Measurements from ENCODE around the gene SASH3. TPM values are rescaled to one million over a fixed set of nuclear protein-coding genes. Genes with fewer than 3 reads are reported as not detected.

The SASH3 gene
- total RNA-seq, 1 donor from 2014 or later, result 199 TPM

DNA sequence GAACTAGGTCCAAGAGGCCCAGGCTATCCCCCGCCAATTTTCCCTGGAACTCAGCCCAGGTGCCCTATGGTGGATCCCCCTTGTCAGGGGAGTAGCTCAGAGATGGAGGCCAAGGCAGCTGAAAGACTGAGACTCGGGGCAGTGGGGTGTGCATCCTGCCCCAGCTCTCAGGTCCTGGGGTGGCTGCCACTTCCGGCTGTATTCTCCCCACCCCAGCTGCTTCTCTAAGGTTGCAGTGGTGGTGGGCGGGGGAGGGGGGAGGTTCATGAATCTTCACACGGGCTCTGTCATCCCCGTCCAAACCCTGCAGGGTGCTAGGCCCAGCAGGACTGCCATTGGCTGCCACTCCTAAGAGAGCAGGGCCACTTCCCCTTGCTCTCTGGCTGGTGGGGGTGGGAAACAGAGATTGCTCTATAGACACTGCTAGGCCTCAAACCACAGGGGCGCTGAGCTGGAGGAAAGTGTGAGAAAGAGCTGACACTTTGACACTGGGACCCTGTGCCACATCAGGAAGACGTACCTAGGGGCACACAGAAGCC lies 1.5 kb downstream of the SASH3 start:
- intact Hi-C loops (cut with micrococcal nuclease), result loop anchor here (1.0 to 10.0 kb wide), 7 partner anchors 12 to 386 kb away; partner anchors contain the start of genes AIFM1, BCORL1 and ZDHHC9

DNA sequence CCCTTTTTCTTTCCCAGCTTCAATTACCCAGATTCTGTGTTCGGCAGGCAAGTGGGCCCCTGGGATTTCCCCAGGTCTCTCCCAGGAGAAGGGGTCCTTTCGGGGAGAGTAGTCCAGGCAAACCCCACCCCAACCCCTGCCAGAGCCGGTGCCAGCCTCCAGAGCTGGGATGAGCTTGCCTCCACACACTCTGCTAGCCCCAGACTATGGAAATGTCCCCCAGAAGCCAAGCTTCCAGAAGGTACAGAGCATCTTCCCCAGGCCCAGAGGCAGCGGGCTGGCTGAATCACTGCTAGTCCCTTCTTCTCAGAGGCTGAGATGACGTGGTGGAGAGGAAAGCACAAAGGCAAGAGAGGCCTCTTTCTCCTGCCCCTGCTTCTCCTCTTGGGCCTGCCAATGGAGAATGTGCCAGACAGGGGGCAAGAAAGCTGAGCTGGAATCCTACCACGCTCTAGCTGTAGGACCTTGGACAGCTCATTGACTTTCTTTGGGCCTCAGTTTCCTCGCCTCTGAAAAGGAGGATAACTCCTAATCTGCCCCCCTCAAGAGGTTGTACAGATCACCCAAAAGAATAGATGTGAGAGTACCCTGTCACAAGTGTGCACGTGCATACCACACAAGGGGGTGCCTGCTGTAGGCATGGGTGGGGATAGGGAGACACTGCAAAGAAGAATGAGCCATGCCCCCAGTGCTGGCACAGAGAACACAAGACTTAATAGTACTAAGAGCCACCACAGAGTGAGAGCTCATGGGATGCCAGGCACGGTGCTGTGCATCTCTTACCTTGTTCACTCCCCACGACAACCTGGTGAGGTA lies 2.1 kb downstream of the SASH3 start:
- intact Hi-C loops (cut with micrococcal nuclease), result loop anchor here (1.0 to 10.0 kb wide), 7 partner anchors 13 to 385 kb away; partner anchors contain the start of genes AIFM1, BCORL1 and ZDHHC9

DNA sequence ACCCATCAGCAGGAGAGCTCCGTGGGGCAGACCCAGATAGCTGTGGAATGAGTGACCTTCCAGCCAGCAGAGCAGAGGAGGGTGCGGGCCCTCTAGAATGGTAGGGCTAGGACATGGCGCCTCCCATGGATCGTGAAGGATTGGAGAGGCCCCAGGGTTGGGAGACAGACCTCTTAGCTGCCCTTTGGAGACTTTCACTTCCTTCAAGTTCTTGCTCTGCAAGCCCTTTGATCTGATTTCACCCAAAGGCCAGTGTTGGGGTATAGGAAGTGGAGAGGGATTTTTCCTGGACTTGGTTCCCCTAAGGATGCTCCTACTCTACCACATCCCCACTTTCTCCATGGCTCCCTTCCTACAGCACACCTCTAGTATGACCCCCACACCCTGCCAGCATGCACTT lies 3.0 kb downstream of the SASH3 start:
- intact Hi-C loops (cut with micrococcal nuclease), result loop anchor here (5.0 to 10.0 kb wide), 4 partner anchors 35 to 385 kb away; partner anchors contain the start of genes AIFM1 and BCORL1

DNA sequence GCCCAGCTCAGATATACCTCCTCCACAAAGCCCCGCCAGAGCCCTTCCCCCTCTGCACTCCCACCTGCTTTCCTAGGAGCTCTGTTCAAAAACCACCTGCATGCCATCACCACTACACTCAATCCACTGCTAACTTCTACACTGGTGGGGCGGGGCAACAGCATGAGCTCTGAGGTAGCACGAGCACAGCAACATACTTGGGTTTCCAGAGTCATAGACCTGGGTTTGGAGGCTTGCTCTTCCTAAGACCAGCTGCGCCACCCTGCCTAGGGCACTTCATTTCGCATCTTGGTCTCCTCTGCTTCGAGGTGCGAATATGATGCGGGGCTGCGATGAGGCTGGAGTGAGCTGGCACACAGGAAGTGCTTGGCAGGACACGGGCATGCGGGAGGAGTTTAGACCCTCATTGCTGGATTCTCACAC lies 3.6 kb downstream of the SASH3 start:
- intact Hi-C loops (cut with micrococcal nuclease), result loop anchor here (5.0 to 10.0 kb wide), 4 partner anchors 36 to 384 kb away; partner anchors contain the start of genes AIFM1 and BCORL1

DNA sequence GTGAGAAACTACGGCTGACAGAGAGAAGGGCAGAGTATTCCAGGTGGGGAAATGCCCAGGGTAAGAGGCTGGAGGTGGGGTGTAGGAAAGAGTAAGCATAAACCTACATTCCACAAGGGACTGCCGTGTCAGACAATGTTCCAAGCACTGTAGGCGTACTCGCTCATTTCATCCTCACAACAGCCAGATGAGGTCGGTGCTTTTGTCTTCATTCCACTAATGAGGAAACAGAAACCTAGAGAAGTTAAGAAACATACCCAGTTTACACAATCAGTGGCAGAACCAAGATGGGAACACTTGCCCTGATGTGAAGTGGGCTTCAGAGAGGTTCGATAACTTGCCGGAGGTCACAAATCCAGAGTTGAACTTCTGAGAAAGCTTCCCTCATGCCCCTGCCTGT lies 4.6 kb downstream of the SASH3 start:
- intact Hi-C loops (cut with micrococcal nuclease), result loop anchor here (5.0 to 10.0 kb wide), 4 partner anchors 37 to 383 kb away; partner anchors contain the start of genes AIFM1 and BCORL1

DNA sequence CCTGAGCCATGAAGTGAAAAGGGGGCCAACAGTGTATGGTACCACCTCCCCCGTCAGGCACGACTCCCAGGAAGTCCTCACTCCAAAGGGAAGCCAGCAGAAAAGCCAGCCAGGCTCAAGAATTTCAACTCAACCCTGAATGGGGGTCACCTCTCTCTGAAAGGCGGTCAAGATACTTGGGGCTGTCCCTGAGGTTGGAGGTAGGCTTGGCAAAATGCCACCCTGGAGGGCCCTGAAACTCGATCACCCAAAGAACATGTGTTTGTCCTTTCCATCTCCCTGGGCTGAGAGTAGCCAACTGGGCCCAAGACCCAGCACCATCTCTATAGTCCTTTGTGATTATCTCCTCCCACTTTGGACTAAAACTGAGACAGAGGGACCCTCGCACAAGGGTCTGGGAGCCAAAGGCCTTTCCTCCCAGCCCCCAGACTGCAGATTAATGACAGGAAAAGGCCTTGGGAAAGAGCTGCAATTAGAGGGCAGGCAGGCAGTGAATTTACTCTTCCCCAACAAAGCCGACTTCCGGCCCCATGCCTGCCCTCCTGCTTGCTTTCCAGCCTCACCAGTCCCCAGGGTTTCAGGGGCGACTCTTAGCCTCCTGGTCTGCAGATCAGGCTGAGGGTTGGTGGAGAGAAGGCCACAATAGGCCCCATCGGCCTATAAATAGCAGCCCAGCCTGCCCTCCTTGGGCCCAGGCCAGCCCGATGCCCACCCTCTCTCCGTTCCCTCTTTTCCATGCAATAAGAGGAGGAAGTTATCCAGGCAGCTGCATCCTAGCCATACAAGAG lies 5.6 kb downstream of the SASH3 start:
- intact Hi-C loops (cut with micrococcal nuclease), result loop anchor here (10.0 kb wide), 1 partner anchor 199 kb away; the partner anchor contains the start of gene BCORL1

DNA sequence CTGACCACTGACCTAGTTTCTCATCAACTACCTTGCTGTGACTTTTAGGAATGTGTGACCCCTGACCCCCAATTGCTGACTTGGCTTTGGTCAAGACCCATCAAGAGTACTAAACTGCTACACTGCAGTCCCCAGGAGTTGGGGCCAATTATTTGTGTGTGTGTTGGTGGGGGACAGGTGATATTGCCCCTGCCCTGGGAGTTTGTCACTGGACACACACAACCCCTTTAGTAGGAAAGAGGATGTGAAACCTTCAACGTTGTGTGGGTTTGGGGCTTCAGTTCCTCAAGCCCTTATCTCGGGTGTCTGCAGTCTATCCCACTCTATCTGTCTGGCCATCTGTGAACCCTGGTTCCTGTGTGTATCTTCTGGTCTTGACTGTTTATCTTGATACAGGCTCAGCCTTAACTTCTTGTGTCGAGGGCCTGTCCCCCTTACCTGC lies 6.5 kb downstream of the SASH3 start:
- intact Hi-C loops (cut with micrococcal nuclease), result loop anchor here (10.0 kb wide), 1 partner anchor 199 kb away; the partner anchor contains the start of gene BCORL1

DNA sequence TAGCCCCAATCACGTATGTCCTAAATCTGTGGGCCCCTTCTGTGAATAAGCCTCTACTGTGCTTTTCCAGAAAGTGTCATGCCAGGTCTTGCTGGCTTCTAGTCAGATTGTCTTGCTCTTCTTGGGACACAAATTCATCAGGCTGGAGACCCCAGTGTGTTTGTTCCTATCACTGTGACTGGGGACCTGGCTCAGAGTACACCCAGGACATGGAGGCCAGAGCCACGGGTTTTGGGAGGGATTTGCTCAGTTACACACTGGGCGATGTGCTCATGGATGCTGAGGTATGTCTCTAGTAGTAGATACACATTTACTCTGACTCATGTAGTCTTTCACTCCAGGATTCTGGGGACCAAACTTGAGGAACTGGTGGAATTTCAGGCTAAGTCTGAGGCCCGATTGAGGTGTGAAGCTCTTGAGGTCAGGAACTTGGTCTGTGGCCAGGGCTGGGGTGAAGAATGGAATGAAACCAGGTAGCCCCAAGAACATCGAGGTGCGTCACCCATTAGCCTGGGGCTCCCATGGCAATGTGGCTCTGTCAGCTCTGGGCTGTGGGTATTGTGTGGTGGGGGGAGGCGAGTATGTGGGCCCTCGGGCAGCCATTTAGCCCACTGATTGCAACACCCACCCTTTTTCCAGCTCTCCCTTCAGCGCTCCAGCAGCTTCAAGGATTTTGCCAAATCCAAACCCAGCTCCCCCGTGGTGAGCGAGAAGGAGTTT lies 7.7 kb downstream of the SASH3 start:
- intact Hi-C loops (cut with micrococcal nuclease), result loop anchor here (10.0 kb wide), 1 partner anchor 197 kb away; the partner anchor contains the start of gene BCORL1

DNA sequence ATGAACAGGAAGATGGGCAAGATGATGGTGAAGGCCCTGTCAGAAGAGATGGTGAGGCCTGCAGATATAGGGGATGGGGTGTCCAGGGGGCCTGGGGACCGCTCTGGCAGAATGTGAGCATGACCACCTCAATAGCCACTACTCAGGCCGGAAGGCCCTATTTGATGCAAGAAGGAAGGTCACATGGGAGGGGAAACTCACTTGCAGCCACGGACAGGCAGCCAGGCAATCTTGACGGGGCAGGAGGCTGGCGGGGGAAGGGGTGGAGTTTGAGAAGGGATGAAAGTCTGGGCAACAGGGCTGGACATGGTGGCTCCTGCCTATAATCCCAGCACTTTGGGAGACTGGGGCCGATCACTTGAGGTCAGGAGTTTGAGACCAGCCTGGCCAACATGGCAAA lies 8.8 kb downstream of the SASH3 start:
- intact Hi-C loops (cut with micrococcal nuclease), result loop anchor here (10.0 kb wide), 1 partner anchor 196 kb away; the partner anchor contains the start of gene BCORL1

DNA sequence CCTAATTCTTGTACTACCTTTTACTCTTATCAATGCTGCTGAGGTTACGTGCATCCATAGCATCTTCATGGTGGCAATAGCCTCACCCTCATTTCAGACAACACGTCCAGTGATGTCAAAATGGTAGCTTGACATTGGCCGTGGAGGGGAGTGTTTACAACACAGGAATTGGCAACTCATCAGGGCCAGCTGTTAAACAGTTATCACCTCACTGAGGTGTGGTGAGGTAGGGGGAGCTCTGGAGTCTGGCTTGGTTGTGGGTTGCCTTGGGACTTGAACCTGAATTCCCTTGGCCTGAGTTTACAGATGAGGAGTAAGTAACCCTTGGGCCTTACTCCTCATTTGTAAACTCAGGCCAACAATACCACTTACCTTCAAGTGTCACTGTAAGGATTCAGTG lies 10.4 kb downstream of the SASH3 start:
- intact Hi-C loops (cut with micrococcal nuclease), result no loop called here

DNA sequence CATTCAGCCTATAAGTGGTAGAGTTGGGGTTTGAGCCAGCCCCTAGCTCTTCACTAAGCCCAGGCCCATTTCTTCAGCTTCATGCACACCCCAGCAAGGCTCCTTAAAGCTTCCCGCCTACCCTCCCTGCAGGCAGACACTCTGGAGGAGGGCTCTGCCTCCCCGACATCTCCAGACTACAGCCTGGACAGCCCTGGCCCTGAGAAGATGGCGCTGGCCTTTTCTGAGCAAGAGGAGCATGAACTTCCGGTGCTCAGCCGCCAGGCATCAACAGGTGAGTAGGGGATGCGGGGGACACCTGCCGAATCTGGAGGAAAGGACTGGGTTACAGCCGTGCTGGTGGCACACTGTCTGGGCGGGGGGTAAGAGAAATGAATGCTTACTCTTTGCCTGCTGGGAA lies 11.1 kb downstream of the SASH3 start:
- intact Hi-C loops (cut with micrococcal nuclease), result no loop called here

DNA sequence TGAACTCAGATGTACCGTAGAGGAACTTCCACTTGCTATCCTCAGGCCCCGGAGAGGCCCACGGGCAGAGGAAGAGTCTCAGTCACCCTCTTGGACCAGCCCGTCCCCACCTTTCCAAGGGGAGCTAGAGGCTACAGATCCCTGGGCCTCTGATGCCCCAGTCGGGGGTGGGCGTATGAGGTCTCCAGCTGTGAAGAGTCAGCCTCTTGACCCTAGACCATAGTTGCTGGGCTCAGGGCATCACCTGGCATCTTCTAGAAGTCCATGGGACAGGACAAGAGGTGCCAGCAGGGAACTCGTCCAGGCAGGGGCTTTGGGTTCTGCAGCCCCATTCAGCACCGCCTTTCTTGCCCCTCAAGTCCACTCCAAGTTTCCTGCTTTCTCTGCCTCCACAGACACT lies 11.6 kb downstream of the SASH3 start:
- intact Hi-C loops (cut with micrococcal nuclease), result no loop called here

DNA sequence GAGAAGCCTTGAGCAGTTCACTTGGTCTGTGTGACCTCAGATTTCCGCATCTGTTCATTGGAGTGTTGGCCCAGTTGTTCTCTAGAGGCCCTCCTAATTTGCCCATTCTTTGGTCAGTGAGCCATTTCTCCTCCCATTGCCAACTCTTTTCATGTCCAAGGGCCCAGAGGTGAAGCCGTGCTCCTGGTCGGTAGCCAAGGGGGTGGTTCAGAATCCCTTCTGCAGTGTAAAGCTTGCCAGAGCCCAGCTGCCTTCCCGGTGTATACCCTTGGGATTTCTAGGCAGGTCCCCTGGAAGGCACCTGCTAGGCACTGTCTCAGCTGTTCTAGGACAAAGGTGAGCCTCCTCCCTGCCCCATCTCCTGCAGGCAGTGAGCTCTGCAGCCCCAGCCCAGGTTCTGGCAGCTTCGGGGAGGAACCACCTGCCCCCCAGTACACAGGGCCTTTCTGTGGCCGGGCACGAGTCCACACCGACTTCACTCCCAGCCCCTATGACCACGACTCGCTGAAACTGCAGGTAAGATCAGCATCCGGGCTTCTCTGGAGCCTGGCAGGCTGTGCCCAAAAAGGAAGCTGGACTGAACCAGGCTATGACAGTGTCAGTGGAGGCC lies 12.3 kb downstream of the SASH3 start:
- intact Hi-C loops (cut with micrococcal nuclease), result no loop called here

DNA sequence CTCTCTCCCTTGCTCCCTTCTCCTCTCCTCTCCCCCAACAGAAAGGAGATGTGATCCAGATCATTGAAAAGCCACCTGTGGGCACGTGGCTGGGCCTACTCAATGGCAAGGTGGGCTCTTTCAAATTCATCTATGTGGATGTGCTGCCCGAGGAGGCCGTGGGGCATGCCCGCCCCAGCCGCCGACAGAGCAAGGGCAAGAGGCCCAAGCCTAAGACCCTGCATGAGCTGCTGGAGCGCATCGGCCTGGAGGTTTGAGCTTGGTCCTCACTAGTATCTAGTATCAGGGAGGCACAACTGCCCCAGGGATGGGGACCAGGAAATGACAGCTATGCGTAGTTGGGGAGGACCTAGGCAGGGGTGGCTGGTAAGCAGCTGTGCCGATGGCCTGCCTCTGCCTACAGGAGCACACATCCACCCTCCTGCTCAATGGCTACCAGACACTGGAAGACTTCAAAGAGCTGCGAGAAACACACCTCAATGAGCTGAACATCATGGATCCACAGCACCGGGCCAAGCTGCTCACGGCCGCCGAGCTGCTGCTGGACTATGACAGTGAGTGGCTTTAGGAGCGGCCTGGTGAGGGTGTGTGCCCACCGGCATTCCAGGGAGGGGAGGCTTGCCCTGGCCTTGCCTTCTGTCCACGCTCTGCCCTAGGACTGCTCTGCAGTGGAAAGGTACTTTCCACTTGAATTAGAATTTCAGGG lies 13.0 kb downstream of the SASH3 start:
- intact Hi-C loops (cut with micrococcal nuclease), result no loop called here

DNA sequence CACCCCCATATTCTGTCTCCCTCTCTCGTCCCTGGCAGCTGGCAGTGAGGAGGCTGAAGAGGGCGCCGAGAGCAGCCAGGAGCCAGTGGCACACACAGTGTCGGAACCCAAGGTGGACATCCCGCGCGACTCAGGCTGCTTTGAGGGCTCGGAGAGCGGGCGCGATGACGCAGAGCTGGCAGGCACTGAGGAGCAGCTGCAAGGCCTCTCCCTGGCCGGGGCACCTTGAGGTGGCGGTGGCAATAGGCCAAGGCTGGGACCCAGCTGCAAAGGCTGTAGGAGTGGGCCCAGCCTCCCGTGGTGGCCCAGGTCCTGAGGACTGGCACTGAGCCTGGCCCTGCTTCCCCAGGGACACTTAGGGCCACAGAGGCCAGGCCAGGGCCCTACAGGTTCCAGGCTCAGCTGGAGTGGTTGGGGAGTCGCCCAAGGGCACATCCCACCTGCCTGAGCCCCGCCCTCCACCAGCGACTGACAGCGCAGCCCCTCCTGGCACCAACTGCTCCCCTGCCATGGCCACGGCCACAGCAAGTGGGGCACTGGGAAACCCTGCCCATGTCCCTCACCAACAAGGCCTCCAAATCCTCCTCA lies 13.9 kb downstream of the SASH3 start:
- intact Hi-C loops (cut with micrococcal nuclease), result no loop called here

DNA sequence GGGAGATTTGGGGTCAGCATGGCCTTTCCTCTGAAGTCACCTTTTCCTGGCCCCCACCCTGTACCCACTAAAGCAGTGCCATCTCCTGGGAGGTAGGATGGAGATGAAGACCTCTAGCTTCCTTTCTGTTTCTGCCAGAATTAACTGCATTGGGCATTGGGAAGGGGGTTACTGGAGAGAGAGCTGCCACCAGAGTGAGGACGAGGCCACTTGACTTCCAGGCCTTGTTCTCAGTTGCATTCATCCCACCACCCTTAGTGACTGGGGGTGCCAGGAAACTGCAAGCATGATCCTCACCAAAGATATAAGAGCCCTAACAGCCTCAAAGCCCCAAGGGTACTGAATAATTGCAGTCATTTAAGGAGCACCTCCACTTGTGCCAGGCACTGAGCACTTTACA lies 15.8 kb downstream of the SASH3 start:
- intact Hi-C loops (cut with micrococcal nuclease), result no loop called here

DNA sequence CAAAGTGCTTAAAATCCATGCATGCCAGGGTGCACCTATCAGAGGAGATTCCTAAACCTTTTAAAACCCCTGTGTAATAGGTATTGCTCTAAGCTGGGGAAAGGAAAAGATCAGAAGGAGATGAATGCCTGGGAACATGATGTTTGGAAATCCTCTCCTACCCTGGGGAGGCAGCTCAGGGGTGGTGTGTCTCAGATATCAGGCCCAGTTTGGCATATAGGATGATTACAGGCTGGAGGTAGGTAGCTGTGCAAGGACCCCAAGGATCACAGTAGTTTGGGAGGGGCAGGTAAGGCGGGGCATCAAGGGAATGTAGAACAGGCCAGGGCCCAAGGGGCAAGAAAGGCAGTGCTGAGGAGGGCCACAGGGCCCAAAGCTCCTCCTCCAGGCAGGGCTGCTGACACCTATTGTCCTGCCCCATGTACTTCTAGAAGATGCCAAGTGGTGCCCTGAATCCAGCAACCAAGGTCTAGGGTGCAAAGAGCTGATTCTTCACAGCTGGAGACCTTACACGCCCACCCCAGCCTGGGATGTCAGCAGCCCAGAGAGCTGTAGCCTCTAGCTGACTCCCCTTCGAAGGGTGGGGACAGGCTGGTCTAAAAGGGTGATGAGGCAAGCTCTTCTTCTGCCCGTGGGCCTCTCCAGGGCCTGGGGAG lies 17.6 kb downstream of the SASH3 start:
- intact Hi-C loops (cut with micrococcal nuclease), result no loop called here

DNA sequence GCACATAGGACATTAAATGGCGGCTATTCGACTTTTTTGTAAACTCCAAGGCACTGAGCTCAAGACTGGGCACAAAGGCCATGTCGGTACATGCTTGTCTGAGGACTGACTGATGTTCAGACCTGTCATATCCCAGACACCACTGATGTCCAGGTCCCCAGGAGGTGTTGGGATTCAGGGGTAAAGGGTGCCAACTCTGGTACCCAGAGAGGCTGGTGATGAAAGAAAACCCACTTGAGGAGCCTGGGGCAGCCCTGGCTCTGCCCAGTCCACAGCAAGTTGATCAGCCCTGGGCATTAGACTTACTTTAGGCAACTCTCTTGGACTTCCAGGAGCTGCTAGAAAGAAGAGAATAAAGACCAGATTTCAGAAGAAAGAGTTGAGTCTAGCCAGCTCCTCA lies 18.7 kb downstream of the SASH3 start:
- intact Hi-C loops (cut with micrococcal nuclease), result no loop called here

DNA sequence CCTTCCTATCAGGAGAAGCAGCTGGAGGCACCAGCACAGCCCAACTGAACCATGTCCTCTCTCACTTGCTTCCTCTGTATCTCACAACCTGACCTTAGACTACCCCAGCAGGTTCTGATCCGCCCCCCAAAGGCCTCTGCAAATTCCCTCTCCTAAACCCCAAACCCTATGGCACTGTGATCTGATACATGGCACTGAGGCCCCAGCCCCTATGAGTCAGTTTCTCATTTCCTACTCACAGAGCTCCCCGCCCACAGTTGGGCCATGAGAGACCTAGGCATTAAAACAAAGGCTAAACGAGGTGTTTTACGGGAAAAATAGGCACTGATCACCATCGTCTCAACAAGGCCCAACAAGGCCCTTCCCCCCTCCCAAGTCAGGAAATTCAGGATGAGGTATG lies 19.1 kb downstream of the SASH3 start:
- intact Hi-C loops (cut with micrococcal nuclease), result no loop called here
